ENCODE results near the gene COL23A1.

Gene COL23A1

DNA sequence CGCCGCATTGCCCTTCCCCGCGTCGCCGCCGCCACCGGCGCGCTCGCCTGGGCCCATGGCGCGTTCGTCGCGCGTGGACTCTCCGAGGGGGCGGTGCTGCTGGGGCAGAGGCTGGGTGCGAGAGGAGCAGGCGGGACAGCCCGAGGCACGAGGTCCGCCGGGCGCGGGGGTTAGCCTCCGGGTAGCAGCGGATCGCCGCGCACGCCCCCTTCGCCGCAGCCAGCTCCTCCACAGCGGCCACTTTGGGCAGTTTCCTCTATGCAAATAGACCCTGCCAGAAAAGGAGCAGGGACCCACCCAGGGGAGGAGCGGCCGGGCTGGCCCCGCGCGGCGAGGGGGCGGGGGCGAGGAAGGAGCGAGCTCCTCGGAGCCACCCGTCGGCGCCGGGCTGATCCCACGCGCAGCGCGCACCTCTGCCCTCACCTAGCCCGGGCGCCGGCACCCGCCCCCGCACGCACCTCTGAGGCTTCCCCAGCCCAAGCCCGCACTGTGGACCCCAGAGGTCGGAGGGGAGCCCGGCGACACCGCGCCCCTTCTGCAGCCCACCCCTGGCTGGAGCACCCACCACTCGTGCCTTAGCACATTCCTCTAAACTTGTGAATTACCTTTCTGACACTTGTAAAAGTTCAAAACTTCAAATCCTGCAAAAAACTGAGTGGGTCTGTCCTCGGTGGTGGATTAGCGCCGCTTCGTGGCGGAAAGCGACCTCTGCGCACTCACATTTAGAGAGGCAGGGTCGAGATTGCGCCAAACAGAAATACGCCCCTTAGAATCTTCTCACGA, at the start of gene COL23A1:
TSS of gene COL23A1 (minus strand) at position 253 of the 783 bp plus-strand sequence.
- peak; percentile 36 for DNase-seq

DNA sequence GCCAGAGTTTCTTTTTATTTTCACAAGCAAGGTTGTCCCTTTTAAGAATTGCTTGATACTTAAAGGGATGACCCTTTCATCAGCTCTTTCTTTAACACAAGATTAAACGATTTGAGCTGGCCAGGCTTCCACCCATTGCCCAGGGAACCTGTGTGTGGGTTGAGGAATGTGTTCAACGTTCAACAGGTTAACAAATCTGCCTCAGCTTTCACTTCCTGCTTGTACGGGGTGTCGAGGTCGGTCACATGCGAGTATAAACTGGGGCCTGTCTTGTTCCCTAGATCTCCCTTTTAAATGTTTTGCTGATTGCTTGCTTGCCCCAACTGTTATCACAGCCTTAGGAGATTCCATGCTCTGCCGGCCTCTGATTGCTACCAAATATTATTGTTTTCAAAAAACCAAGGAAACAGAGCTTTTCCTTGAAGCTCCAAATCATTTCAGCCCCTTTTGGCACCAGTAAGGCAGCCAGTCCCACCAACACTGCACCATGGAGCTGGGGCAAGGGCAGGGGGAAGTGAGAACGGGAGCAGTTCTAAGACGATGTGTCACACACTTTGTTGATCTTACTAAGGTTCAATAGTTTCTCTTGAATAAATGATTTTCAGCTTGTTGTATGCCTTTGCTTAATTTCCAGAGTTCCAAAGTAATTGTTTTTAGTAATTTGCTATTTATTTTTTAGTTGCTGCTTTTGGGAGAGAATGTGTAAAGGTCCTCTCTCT, 47.3 kb upstream of the COL23A1 start:
- no peak for DNase-seq

DNA sequence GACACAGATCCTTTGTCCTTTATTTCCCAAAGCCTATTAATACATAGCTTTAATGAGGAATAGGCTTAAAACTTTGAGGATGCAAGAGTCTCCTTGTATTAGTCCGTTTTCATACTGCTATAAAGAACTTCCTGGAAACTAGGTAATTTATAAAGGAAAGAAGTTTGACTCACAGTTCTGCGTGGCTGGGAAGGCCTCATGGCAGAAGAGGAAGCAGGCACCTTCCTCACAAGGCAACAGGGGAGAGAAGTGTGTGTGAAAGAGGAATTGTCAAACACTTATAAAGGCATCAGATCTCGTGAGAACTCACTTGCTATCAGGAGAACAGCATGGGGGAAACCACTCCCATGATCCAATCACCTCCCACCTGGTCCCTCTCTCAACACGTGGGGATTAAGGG, 42.1 kb upstream of the COL23A1 start:
- DNase-seq = no peak

DNA sequence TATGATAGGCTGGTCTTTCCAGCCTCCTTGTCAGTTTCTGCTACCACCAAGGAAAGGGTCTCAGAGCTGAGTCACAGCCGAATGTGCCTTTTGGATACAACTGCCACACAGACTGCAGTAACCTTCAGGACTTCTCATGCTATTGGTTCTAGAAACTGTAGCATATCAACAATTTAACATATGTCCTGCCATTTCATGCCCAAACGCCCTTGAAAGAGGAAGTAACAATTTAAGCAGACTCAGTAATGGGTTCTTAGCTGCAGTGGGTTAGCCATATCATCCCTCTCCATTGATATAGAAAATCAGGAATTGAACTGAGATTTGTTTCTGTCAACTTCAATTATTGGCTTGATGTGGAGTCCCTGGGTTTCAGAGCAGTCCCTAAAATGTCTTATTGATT, 40.8 kb upstream of the COL23A1 start:
- no peak for DNase-seq

DNA sequence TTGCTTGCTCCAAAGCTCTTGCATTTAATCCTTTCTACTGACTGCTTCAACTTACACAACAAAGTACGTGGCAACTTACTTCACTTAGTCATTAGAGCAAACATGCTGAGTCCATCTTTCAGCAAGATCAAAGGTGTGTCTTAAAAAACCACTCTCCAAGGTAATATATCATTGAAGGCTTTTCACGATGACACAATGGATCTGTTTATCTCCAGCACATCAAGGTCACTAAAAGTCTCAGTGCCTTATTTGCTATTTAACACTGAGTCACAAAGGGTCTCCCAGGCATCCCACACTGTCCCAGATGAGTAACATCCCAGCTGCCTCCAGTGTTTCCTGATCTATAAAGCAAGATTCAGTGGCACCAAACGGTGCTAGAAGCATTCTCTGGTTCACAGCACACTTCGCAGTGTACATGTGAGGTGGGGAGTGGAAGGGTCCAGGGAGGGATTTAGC, 40.3 kb upstream of the COL23A1 start:
- DNase-seq = no peak

DNA sequence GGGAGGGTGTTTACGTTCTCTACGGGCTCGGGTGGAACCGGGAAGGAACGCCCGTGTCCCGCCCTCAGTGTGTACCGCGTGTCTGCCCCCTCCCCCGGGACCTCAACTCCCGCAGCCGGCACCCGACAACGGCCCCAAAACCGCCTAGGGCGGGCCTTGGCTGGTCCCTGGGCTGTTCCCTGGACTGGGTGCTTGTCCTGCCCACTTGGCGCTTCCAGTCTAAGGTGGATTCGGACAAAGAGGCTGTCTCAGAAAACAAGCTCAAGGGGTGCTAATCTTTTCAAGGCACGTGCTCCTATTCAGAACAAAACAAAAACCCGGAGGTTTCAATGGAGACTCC, 37.0 kb upstream of the COL23A1 start:
- DNase-seq = no peak

DNA sequence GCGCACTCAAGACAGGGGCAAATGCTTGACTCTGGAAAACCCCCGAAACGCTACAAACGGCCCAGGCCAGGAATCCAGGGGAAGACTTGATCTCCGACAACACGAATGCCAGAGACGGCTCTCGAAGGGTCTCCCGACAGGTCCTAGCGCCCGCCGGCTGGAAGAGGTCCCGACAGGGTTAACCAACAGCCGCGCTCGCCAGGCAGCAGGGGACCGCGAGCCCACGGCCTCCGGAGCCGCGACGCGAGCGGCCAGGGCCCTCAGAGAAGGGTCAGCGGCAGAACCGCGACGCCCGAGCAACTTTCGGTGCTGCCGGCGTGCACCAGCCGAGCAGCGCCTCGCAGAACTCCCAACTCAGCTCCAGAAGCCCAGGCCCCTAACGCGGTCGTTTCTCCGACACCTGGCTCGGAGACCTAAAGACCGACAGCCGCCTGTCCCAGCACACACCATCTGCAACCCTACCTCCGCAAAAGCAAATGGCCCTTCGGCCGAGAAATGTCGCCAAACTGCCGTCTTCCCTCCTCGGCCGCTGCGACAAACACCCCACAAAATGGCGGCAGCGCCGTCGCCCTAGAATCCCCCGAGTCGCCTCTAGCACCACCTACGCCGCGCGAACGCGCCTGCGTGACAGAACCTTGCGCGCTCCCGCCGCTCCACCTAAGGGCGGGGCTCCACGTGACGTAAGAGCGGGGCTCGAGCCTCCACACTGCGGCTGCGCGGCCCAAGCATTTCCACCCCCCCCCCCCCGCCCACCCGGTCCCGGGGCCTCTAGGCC, 36.5 kb upstream of the COL23A1 start, which contains the start of gene CLK4:
TSS of gene CLK4 (minus strand) at position 567 of the 775 bp plus-strand sequence. CDS start 3,634 bp downstream, outside the sequence.
- peak; percentile 98 for DNase-seq

DNA sequence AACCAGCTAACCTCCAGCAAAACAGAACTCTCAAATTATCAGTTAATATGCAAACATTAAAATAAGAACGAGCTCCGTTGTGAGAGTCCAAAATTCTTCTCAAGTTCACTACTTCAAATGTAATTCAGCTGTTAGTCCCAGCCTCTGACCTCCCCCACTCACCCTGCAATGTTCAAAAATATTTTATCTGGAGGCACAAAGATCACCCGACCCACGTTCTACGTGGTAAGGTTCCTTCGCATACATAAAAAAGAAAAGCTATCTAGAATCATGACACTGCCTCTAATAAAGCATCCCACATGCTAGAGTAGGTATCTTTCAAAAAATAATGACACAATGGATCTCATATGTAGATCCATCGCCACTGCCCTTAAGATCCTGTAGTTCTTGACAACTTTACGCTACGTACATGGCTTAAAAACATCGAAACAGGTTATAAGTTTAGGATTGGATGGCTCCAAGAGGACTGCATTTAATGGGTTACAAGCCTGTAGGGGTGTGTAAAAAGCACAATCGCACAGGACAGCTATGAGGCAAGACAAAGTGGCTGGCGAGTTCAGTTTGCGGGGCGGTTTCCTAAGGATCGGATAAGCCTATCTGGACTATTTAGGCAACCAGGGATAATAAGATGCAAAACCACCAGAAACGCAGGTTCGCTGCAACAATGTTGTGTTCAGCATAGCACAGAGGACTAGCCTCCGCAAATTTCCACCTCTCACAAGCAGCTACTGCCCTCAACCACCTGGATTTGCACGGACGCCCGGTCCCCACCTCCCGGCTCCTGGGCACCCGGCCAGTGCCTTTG, 35.7 kb upstream of the COL23A1 start:
- DNase-seq = no peak

DNA sequence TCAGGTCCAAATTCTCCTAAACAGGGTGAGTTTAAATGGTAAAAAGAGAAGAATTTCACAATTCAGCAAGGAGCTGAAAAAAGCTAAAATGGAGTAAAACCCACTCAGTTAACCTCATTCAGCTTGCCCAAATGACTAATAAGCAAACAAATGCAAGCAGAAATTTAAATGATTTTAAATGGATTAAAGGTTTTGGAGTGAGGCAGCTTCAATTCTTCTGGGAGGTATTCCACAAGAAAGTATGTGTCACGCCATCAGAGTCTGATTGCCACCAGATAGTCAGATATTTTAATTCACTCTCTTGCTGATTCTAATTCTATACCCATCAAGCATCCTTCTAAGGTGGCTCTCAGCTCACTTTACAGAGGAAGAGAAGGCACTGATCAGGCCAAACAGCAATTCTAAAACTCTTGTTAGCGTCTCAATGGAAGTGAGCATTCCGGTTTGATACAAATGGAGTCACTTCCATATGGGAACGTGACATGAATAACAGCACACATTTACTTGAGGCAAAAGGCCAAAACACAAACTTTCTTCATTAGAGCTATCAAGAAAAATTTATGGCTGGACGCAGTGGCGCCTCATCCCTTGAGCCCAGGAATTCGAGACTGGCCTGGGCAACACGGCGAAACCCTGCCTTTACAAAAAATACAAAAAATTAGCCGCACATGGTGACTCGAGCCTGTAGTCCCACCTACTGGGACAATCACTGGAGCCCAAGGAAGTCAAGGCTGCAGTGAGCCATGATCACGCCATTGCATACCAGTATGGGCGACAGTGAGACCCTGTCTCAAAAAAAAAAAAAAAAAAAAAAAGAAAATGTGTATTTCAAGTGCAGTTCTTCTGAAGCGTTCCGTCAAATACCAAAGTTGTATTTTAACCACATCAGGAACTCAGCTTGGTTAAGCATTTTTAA, 34.7 kb upstream of the COL23A1 start:
- DNase-seq = no peak

DNA sequence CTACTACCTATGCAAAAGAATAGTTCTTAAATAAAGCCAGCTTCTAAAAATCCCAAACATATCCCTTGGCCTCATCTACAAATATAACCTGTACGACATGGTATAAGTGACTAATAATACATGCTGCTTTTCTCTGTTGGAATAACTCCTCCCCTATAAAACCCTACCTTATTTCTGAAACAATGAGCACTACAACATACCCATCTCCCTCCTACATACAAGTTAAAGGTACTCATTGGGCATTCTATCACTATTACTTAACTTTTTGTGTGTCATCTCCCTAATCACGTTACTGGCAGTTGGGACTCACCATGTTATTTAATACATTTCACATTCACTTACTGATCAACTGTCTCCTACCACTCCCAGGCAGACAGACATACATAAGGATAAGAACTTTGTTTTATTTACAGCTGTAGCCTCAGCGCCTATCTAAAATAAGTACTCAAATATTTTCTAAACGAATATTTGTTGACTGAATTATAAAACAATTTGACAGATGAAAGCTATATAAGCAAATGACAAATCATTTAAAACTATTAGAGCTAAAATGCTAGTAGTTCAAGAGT, 32.6 kb upstream of the COL23A1 start:
- DNase-seq = no peak

DNA sequence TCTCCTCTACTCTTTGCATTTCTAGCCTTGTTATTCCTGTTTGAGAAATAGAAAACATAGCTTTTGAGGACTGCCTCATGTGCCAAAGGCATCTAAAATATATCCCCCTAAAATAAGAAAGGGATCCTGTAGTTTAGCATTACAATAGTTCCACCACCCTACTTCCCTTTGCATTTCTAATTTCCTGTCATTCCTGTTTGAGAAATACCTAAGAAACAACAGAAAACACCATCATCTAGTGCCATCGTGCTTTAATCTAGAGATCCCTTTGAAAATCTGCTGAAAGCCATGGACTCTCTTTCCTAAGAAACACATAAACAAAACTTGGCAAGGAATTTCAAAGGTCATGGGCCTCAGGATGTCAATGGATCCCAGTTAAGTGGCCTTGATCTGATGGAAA, 29.2 kb upstream of the COL23A1 start:
- DNase-seq = no peak

DNA sequence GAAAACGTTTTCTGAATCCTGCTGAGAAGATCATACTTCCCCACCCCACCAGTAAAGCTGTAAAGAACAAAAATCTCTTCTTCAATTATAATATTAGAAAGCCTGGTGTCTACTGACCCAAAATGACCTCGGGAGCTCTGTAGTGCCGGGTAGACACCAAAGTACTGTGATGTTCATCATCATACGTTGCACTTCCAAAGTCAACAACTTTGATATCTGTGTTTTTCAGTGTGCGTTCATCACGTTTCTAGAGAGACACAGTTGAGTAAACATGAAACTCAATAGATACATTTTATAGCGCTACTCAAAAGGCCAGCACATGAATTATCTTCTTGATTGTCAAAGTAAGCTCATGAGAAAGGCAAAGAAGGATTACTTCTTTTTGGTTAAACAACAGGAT, 22.1 kb upstream of the COL23A1 start:
- no peak for DNase-seq

DNA sequence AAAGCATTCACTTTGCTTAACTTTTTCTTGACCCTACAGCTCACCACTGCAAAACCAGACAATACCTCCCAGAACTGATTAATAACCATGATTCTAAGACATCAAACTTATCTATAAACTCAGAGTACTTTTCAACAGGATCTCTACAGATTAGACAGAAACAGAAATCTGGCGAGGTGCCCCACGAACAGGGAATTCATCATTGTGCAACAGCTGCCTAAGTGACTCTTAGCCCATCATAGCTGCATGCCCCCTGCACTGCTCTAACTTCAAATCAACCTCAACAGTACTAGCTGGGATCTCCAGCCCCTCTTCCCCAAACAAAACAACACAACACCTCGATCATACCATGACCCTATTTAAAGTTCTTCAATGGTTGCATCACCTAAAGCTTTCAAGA, 16.1 kb upstream of the COL23A1 start:
- DNase-seq = no peak

DNA sequence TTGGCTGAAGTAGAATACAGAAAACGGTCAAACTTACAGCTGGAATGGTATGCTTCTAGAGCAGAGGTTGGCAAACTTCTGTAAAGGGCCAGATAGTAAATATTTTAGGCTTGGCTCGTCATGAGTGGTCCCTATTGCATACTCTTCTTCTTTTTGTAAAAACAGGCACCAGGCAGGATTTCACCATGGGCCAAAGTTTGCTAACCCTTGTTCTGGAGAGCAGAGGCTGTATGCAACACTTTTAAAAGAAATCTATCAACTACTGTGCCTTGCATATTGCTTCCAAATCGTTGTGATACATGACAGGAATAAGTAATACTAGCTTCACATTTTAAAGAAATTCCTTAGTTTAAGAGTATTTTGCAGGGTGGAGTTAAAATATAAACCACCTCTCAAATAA, 15.6 kb upstream of the COL23A1 start:
- no peak for DNase-seq

DNA sequence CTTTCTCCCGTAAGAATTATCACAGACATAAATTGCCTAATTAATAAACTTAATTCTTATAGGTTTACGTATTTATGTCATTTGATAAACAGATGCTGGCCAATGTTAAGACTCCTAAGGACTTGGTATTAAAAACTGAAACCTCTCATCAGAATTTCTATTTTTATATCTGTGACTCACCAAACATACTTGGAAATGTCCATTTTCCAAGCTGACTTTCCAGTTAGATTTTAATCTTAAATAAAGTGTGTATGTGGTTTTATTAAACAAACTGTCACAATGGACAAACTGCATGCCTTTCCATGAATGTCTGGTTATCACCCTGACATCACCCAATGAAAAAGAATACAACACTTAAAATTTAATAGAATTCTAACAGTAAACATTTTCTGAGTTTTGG, 12.6 kb upstream of the COL23A1 start:
- DNase-seq = no peak

DNA sequence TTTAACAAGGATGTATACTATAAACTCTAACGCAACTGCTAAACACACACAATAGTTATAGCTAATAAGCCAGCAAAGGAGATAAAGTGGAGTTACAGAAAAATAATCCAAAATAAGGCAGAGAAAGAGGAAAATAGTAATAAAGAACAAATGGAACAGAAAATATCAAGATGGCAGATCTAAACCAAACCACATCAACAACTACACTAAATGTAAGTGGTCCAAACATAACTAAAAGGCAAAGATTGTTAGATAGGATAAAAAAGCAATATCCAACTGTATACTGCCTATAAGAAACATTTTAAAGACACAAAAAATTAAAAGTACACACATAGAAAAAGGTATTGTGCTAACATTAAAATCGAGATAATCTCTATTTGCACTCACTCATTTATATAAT, 5.6 kb upstream of the COL23A1 start:
- no peak for DNase-seq

DNA sequence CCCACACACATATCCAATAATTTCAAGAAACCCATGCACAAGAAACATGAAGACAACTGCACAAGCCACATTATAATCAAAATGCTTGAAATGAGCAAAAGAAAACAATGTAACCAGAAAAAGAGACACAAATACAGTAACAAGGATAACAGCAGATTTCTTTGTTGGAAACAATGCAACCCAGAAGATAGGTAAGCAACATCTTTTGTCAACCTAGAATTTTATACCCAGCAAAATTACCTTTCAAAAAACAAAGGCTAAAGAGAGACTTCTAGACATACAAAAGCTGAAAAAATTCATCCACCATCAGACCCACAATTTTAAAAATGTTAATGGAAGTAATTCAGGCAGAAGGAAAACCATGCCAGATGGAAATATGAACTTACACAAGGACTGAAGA, 5.0 kb upstream of the COL23A1 start:
- DNase-seq = no peak

DNA sequence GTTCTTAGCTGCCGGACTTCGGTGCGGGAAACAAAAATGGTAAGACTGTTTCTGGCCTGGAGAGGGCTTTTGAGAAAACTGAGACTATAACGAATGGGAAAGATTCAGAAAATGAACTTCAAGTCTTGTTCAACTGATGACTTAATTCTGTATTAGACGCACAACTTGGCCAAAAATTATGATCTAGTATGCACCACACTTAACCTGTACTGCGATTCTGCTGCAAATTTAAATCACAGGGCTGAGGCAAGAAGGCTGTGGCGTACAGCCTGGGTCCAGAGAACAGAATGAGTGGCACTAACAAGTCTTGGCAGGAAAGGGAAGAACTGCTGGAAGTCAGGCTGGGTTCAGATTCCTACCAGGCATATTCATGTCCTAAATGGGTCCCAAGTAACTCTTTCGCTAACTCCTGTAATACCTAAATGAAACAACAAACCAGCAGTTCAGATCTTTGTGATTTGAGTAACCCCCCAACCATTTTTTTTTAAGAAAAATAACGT, 781 bp upstream of the COL23A1 start:
- DNase-seq = no peak

DNA sequence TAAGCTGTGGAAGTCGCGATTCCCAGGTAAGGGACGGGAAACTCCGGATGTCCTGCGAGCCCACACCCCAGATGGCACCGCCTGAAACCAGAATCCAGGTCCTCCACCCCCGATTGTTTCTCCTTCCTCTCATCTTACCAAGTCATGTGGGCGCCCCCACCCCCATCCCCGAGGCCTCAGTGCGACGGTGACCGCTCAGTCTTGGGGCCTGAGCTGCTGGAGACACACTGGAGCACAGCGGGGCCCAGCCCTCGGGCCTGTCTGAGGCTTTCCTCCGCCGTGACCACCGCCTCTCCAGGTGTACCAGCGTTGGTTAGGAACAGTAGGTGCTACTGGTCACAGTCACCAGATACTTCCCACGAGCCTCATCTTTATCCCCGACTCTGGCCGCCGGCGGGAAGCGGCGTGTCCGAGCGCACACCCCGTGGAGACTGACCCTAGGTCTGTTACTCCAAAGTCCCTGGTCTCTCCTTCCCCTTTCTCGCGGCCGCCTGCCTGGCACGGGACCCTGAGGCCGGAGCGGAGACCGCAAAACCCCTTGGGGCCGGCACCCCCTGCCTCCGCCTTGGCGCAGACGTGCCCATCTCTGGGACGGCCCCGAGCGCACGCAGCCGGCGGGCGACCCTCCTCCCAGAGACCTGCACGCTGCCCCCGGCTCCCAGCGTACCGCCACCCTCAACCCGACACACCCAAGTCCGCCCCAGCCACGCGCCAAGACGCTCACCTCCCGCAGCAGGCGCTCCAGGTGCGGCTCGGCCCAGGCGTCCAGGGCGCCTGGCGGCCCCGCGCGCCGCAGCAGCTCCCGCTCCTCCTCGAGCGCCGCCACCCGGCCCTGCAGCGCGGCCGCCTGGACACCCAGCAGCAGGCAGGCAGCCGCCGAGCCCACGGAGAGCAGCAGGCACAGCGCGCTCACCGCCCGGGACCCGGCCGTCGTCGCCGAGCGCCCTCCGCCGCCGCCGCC, 733 bp downstream of the COL23A1 start:
- DNase-seq = peak; percentile 7

DNA sequence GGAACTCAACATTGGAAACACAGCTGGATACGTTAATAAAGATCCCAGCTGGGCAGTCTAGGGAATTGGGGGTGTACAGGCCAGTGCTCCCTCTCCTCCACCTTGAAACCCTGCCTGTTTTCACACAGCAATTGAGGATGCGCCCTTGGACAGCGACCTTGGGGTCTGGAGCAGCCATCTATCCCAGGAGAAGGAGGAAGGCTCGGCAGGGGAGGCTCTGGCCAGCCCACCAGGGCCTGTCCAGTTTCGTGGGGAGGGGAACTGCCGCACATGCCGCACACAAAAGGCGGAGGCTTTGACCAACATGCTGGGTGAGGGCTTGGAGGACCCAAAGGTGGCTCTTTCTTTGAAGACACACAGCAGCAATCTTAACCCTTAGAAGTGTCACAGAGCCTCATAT, 1.4 kb downstream of the COL23A1 start:
- DNase-seq = no peak

All from stimulated activated CD4-positive, alpha-beta T cell treated with anti-CD3 and anti-CD28 coated beads, Interleukin-4, amount 100 ng/mL, for 1 hour (primary cell).